H1 (cell line): ENCODE measurements around the gene NXPH4. TPM values are rescaled to one million over a fixed set of nuclear protein-coding genes. Genes with fewer than 3 reads are reported as not detected.

ENCODE experiments used
- BACH1 ChIP-seq: IDR thresholded peaks from 2 replicates; pipeline ENCODE4 v1.6.1; 2012; ENCODE audit warnings: low read length, improper control_type of control experiment
- CHD2 ChIP-seq: IDR thresholded peaks from 2 replicates; pipeline ENCODE4 v1.6.1; 2012; ENCODE audit warnings: low read length, improper control_type of control experiment
- CREB1 ChIP-seq: IDR thresholded peaks from 2 replicates; pipeline ENCODE4 v1.6.1; 2012; ENCODE audit warnings: inconsistent platforms
- EGR1 ChIP-seq: IDR thresholded peaks from 2 replicates; pipeline ENCODE4 v1.6.1; 2011; ENCODE audit warnings: low read depth, low read length, borderline replicate concordance
- EZH2 ChIP-seq: fragments of 200-600 bp; sonication (generic); IDR thresholded peaks from 2 replicates; pipeline ENCODE4 v1.7.1; 2012; ENCODE audit warnings: low read depth, mild to moderate bottlenecking, moderate library complexity, low read length, inconsistent platforms; ENCODE audit not compliant: severe bottlenecking
- HDAC2 ChIP-seq, 2 experiments: fragments of 300-600 bp in 1 of 2; sonication (generic) in 1 of 2; IDR thresholded peaks; 2 replicates each; pipeline ENCODE4 v1.6.1; 2011 to 2012; ENCODE audit warnings: low read depth in 2 of 2, low read length in 2 of 2, mild to moderate bottlenecking in 2 of 2, moderate library complexity in 2 of 2, borderline replicate concordance in 1 of 2, inconsistent platforms in 1 of 2
- HDAC6 ChIP-seq: IDR thresholded peaks from one replicate; pipeline ENCODE4 v1.7.1; 2012; ENCODE audit warnings: low read depth, mild to moderate bottlenecking, inconsistent platforms, low read length, moderate library complexity
- JUND ChIP-seq: IDR thresholded peaks from 2 replicates; pipeline ENCODE4 v1.6.1; 2011; ENCODE audit warnings: mild to moderate bottlenecking, improper control_type of control experiment, low read length
- MAX ChIP-seq: IDR thresholded peaks from 2 replicates; pipeline ENCODE4 v1.6.1; 2012; ENCODE audit warnings: inconsistent platforms
- NANOG ChIP-seq: IDR thresholded peaks from 2 replicates; pipeline ENCODE4 v1.6.1; 2011; ENCODE audit warnings: low read length, low read depth, mild to moderate bottlenecking, inconsistent platforms; ENCODE audit not compliant: insufficient read depth, poor library complexity, severe bottlenecking
- NRF1 ChIP-seq: IDR thresholded peaks from 2 replicates; pipeline ENCODE4 v1.6.1; 2011; ENCODE audit warnings: mild to moderate bottlenecking, low read depth, low read length, improper control_type of control experiment
- PHF8 ChIP-seq: fragments of 200-600 bp; sonication (generic); conservative IDR thresholded peaks from 2 replicates; pipeline ENCODE4 v1.7.1; 2012; ENCODE audit warnings: low read depth, mild to moderate bottlenecking, inconsistent platforms, low read length, moderate library complexity
- POLR2A ChIP-seq, 2 experiments: IDR thresholded peaks; 1 replicate in 1 of 2; 2 replicates in 1 of 2; pipeline ENCODE4 v1.6.1; 2011; ENCODE audit warnings: low read depth in 2 of 2, low read length in 2 of 2, mild to moderate bottlenecking in 2 of 2; ENCODE audit errors: control extremely low read depth in 1 of 2
- RFX5 ChIP-seq: IDR thresholded peaks from 2 replicates; pipeline ENCODE4 v1.6.1; 2011; ENCODE audit warnings: low read depth, low read length, improper control_type of control experiment, borderline replicate concordance
- SIN3A ChIP-seq, 2 experiments: IDR thresholded peaks in 1 of 2; conservative IDR thresholded peaks in 1 of 2; 2 replicates each; pipeline ENCODE4 v1.6.1; 2011 to 2012; ENCODE audit warnings: low read length in 2 of 2, improper control_type of control experiment in 1 of 2, low read depth in 1 of 2, mild to moderate bottlenecking in 1 of 2
- SIRT6 ChIP-seq: IDR thresholded peaks from one replicate; pipeline ENCODE4 v1.7.1; 2012; ENCODE audit warnings: low read length, inconsistent platforms
- SP2 ChIP-seq: IDR thresholded peaks from 2 replicates; pipeline ENCODE4 v1.6.1; 2012; ENCODE audit warnings: mild to moderate bottlenecking, low read length, inconsistent platforms
- TBP ChIP-seq: IDR thresholded peaks from 2 replicates; pipeline ENCODE4 v1.6.1; 2011; ENCODE audit warnings: low read depth, low read length, improper control_type of control experiment
- YY1 ChIP-seq: IDR thresholded peaks from 2 replicates; pipeline ENCODE4 v1.6.1; 2011; ENCODE audit warnings: low read depth, mild to moderate bottlenecking, low read length
- ZNF274 ChIP-seq: IDR thresholded peaks from 2 replicates; pipeline ENCODE4 v1.7.0; 2012; ENCODE audit warnings: low read length, borderline replicate concordance; ENCODE audit errors: extremely low read depth
- polyA plus RNA-seq, 7 experiments: library from polyadenylated mRNA; depleted of rRNA in 3 of 7; stranded (reverse) in 5 of 7; unstranded in 2 of 7; fragments of >200 nt in 5 of 7; fragments of 200-250 nt in 2 of 7; gene quantifications; 1 replicate in 5 of 7; 2 replicates in 1 of 7; 4 replicates in 1 of 7; pipeline versions ENCODE4 v1.2.1 to v1.2.3, GENCODE V29; 2011 to 2013; ENCODE audit warnings: missing spikeins in 2 of 7, mixed read lengths in 2 of 7
- total RNA-seq: library from RNA; stranded (reverse); fragmentation: NEBNext Ultra II Directional; extraction: Animal tissue kit (Norgen Biotek cat#: 25700); gene quantifications from 2 replicates; pipeline ENCODE4 v1.2.1, GENCODE V29; 2021
- TF ChIP-seq, protein P1 (sequence below): IDR thresholded peaks from 2 replicates; pipeline ENCODE4 v1.6.1; 2011; ENCODE audit warnings: low read length, improper control_type of control experiment

NXPH4 gene
- total and polyA plus RNA-seq, 2 of the 8 experiments (the other 6 are each of a cell fraction or from before 2014, with no cell fraction given), result 0.92 to 1.7 TPM

- TF ChIP-seq SIN3A (conservative IDR thresholded peaks at IDR 0.05 in 1 of 2, IDR thresholded peaks at IDR 0.05 in 1 of 2; ENCODE audit: low read depth in 1 of 2, low read length in 2 of 2) (no peak), ZNF274 (no peak), PHF8 (0 out of 2 replicates have a peak, but pooled peaks have one; percentile 26), RFX5 (no peak), YY1 (no peak), TBP (no peak), BACH1 (no peak), CHD2 (no peak), SP2 (no peak), POLR2A (IDR thresholded peaks at IDR 0.05; ENCODE audit: control extremely low read depth in 1 of 2, low read depth in 2 of 2, low read length in 2 of 2) (no peak), NRF1 (no peak), CREB1 (no peak), MAX (no peak), JUND (no peak), SIRT6 (no peak), EGR1 (no peak), NANOG (no peak), HDAC6 (no peak), HDAC2 (IDR thresholded peaks at IDR 0.05; ENCODE audit: borderline replicate concordance in 1 of 2, low read depth in 2 of 2, low read length in 2 of 2) (no peak), EZH2 (peak; percentile 81)
- TF ChIP-seq, protein P1, sequence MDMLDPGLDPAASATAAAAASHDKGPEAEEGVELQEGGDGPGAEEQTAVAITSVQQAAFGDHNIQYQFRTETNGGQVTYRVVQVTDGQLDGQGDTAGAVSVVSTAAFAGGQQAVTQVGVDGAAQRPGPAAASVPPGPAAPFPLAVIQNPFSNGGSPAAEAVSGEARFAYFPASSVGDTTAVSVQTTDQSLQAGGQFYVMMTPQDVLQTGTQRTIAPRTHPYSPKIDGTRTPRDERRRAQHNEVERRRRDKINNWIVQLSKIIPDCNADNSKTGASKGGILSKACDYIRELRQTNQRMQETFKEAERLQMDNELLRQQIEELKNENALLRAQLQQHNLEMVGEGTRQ, result no peak
These were observed 606 bp downstream of the NXPH4 start (continued) for GRCh38 chr12:57216921-57217879.
